Spleen (tissue), 11 donors: ENCODE results near the gene CCND3. TPM values are rescaled to one million over a fixed set of nuclear protein-coding genes. Genes with fewer than 3 reads are reported as not detected.

Source experiments
- DNase-seq: peaks from one replicate; pipeline ENCODE4 v3.0.0-alpha.2; 2020
- H3K27ac ChIP-seq, 8 donors: fragments of 200-600 bp; sonication (generic) in 7 of 8; 1 replicate in 4 of 8; 2 replicates in 4 of 8; pipeline versions ENCODE4 v1.5.0 to v1.8.0; 2016 to 2021; ENCODE audit warnings: inconsistent platforms in 4 of 8, mild to moderate bottlenecking in 4 of 8, moderate library complexity in 1 of 8
- H3K27me3 ChIP-seq, 7 donors: fragments of 200-600 bp; sonication (generic) in 6 of 7; replicated peaks in 1 of 7; 1 replicate in 4 of 7; 2 replicates in 3 of 7; pipeline versions ENCODE4 v1.5.0 to v1.8.0; 2016 to 2021; ENCODE audit warnings: inconsistent platforms in 3 of 7, mild to moderate bottlenecking in 1 of 7
- H3K36me3 ChIP-seq, 6 donors: fragments of 200-600 bp; sonication (generic) in 5 of 6; 1 replicate in 4 of 6; 2 replicates in 2 of 6; pipeline versions ENCODE4 v1.5.0 to v1.8.0; 2016 to 2021; ENCODE audit warnings: inconsistent platforms in 2 of 6
- H3K4me1 ChIP-seq, 6 donors: fragments of 200-600 bp; sonication (generic) in 5 of 6; 1 replicate in 3 of 6; 2 replicates in 3 of 6; pipeline versions ENCODE4 v1.5.0 to v1.8.0; 2016 to 2021; ENCODE audit warnings: inconsistent platforms in 3 of 6
- H3K4me3 ChIP-seq, 8 donors: fragments of 200-600 bp; sonication (generic) in 7 of 8; 1 replicate in 4 of 8; 2 replicates in 4 of 8; pipeline versions ENCODE4 v1.5.0 to v1.8.0; 2016 to 2021; ENCODE audit warnings: inconsistent platforms in 4 of 8, mild to moderate bottlenecking in 4 of 8, moderate library complexity in 2 of 8
- H3K9me3 ChIP-seq, 8 donors: fragments of 200-600 bp; sonication (generic) in 7 of 8; 1 replicate in 4 of 8; 2 replicates in 4 of 8; pipeline versions ENCODE4 v1.5.0 to v1.8.0; 2016 to 2021; ENCODE audit warnings: inconsistent platforms in 4 of 8
- CTCF ChIP-seq, 11 experiments: fragments of 200-600 bp in 7 of 11; fragments of 450-650 bp in 4 of 11; sonication (generic) in 4 of 11; IDR thresholded peaks in 8 of 11; conservative IDR thresholded peaks in 3 of 11; 1 replicate in 7 of 11; 2 replicates in 4 of 11; pipeline versions ENCODE4 v1.4.0 to v1.8.0; 2016 to 2021; ENCODE audit warnings: antibody characterized with exemption in 11 of 11, inconsistent platforms in 4 of 11, mild to moderate bottlenecking in 1 of 11
- POLR2A ChIP-seq, 3 donors: fragments of 450-650 bp; IDR thresholded peaks; one replicate each; pipeline ENCODE4 v1.5.1; 2017; ENCODE audit warnings: antibody characterized with exemption in 3 of 3, mild to moderate bottlenecking in 1 of 3
- POLR2AphosphoS5 ChIP-seq, 3 donors: sonication (generic); formaldehyde crosslinking; IDR thresholded peaks; one replicate each; pipeline ENCODE4 v1.5.1; 2017; ENCODE audit warnings: antibody characterized with exemption in 3 of 3
- WGBS, 5 donors: extraction: QIAGEN DNeasy Blood & Tissue Kit in 3 of 5; methylation state at CpG; one replicate each; pipeline versions ENCODE4 v1.1.5 to v1.1.7; 2013 to 2018; 5-methylcytosine and 5-hydroxymethylcytosine counted together
- intact Hi-C: fragments of 100-400 bp; cut with DNase I; formaldehyde crosslinking; loops from one replicate; pipeline ENCODE4 v1.15.0; 2023; ENCODE audit warnings: low total_unique reads
- polyA plus RNA-seq, 3 donors: library from polyadenylated mRNA; stranded (reverse); fragments of 200-250 nt; gene quantifications; one replicate each; pipeline ENCODE4 v1.2.1, GENCODE V29; 2013
- small RNA-seq, 4 donors: library from RNA; depleted of rRNA; stranded (forward); fragments of <200 nt; gene quantifications; one replicate each; pipeline ENCODE3, GENCODE V24; 2016
- total RNA-seq, 7 donors: library from RNA; depleted of rRNA in 3 of 7; stranded (reverse); fragments of >200 nt in 3 of 7; fragmentation: NEBNext Ultra II Directional in 4 of 7; extraction: Animal tissue kit (Norgen Biotek cat#: 25700) in 4 of 7; gene quantifications; one replicate each; pipeline versions ENCODE4 v1.1.0 to v1.2.1, GENCODE V29; 2016 to 2021
- donor health status: healthy with polysubstance abuse.
- donor health status: DM: no; HTN: no; CAD: no; lungs with moderate emphysema.
- donor health status: DM: no; HTN: no; CAD: no.
- donor health status: Bipolar disorder and iron deficiency.
- donor health status: healthy.
- donor health status: DM: no; HTN: no; CAD: no.
- donor health status: DM: yes; HTN: yes; CAD: no.

CCND3 gene
- total and polyA plus RNA-seq, 10 donors, result 115 to 531 (median 232) TPM

DNA sequence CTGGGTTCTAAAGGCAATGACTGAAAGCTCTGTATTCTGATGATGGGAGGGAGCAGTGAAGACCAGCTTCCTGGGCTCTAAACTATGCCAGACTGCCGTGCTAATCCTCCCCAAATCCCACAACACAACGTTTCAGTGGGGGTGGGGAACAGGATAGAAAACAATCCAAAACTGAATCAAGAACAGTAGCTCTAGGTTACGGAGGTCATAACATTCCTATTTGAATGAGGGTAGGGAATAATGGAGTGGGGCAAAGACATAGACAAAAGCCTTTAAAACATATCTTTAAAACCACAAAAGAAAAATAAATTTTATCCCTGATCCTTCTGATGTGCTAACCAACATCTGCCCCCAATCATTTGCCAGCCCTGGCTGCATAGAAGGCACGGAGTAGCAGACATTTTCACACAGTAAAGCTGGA is 54.3 kb downstream of the CCND3 start:
- WGBS, 5 donors, result 65 to 76% (median 73%) methylated on average over 4 of the region's 4 CpGs
- no peaks in the 10 kb centered on the region for H3K27me3 ChIP-seq
- no peaks in the 10 kb centered on the region for H3K9me3 ChIP-seq
- intact Hi-C loops, result no loop called here
- no peaks in the 10 kb centered on the region for H3K4me1 ChIP-seq
- no peak overlapping the region for H3K27ac ChIP-seq
- no peak for DNase-seq
- TF ChIP-seq POLR2A (IDR thresholded peaks at IDR 0.05) (no peak), POLR2AphosphoS5 (IDR thresholded peaks at IDR 0.05) (no peak), CTCF (IDR thresholded peaks at IDR 0.05 in 8 of 11, conservative IDR thresholded peaks at IDR 0.05 in 3 of 11) (no peak)
- H3K4me3 ChIP-seq, result no peak overlapping the region
- no peaks in the 10 kb centered on the region for H3K36me3 ChIP-seq

DNA sequence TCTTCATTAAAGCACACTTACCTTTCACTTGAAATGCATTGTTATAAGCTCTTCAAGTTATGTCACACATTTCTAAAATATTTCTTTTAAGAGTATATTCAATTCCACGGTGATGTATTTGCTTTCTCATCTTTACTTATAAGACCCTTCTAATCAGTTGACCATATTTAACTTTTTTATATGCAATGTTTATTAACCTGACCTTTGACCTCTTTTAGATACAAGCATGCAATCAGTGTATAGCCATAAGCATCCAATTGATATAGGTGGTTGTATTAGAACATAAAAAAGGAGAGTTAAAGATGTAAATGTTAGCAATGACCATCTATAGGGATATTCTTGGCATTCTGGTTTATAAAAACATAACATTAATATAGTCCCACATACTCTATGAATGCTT is 55.7 kb downstream of the CCND3 start:
- no peaks in the 10 kb centered on the region for H3K27me3 ChIP-seq

GRCh38 chr6:41884957-41885356 is 56.7 kb downstream of the CCND3 start:
- Histone ChIP-seq H3K9me3 (no peaks in the 10 kb centered on the region), H3K27ac (no peak overlapping the region), H3K36me3 (no peaks in the 10 kb centered on the region), H3K27me3 (no peaks in the 10 kb centered on the region), H3K4me3 (no peak overlapping the region), H3K4me1 (no peaks in the 10 kb centered on the region)
- no peak for DNase-seq
- 87 to 95% (median 91%) methylated on average over 5 of the region's 5 CpGs for WGBS, 5 donors
- intact Hi-C loops, result no loop called here
- TF ChIP-seq POLR2A (IDR thresholded peaks at IDR 0.05) (no peak), POLR2AphosphoS5 (IDR thresholded peaks at IDR 0.05) (no peak), CTCF (IDR thresholded peaks at IDR 0.05 in 8 of 11, conservative IDR thresholded peaks at IDR 0.05 in 3 of 11) (no peak)

More for the DNA sequence above, 55.7 kb downstream of the CCND3 start:
- Histone ChIP-seq H3K27ac (no peak overlapping the region), H3K4me3 (no peak overlapping the region), H3K4me1 (no peaks in the 10 kb centered on the region), H3K9me3 (no peaks in the 10 kb centered on the region), H3K36me3 (no peaks in the 10 kb centered on the region)
- DNase-seq, result no peak
- intact Hi-C loops, result no loop called here
- 93 to 100% (median 94%) methylated on average over 1 of the region's 1 CpG for WGBS, 5 donors
- TF ChIP-seq CTCF (IDR thresholded peaks at IDR 0.05 in 8 of 11, conservative IDR thresholded peaks at IDR 0.05 in 3 of 11) (no peak), POLR2AphosphoS5 (IDR thresholded peaks at IDR 0.05) (no peak), POLR2A (IDR thresholded peaks at IDR 0.05) (no peak)

Small RNAs within 50 kb of the gene (small RNA-seq; reads per million reads assigned to genes)
- 0 reads per million in 4 donors for gene RF00019

Other genes with a start within 250 kb of the CCND3 start
- gene TFEB, start 206.2 kb downstream of the CCND3 start, total RNA-seq, result 10 to 100 TPM; 55.9 to 80.8 (median 75.3) TPM
- 100 to 1,000 TPM in 1 of 3 donors, 10 to 100 TPM in 2; 83.5 to 150 (median 97.4) TPM for gene TFEB, start 206.2 kb downstream of the CCND3 start, polyA plus RNA-seq
- not detected for gene PGC, start 194.4 kb downstream of the CCND3 start, total RNA-seq
- under 1 TPM; 0.26 to 0.74 (median 0.48) TPM for gene PGC, start 194.4 kb downstream of the CCND3 start, polyA plus RNA-seq
- gene FRS3, start 161.9 kb downstream of the CCND3 start, total RNA-seq, result 1 to 10 TPM; 3.7 to 7.3 (median 6.3) TPM
- gene FRS3, start 161.9 kb downstream of the CCND3 start, polyA plus RNA-seq, result 1 to 10 TPM; 2.6 to 6.2 (median 4.8) TPM
- 10 to 100 TPM in 5 of 7 donors, 1 to 10 TPM in 2; 5.4 to 32.8 (median 14.2) TPM for gene PRICKLE4, start 161.0 kb downstream of the CCND3 start, total RNA-seq
- gene PRICKLE4, start 161.0 kb downstream of the CCND3 start, polyA plus RNA-seq, result 1 to 10 TPM in 1 of 3 donors, under 1 TPM in 2; 0.41 to 5.3 (median 0.61) TPM
- gene TOMM6, start 154.1 kb downstream of the CCND3 start, total RNA-seq, result 100 to 1,000 TPM; 110 to 152 (median 135) TPM
- 100 to 1,000 TPM; 376 to 439 (median 430) TPM for gene TOMM6, start 154.1 kb downstream of the CCND3 start, polyA plus RNA-seq
- 1 to 10 TPM; 2.9 to 6.8 (median 4.7) TPM for gene USP49, start 46.4 kb downstream of the CCND3 start, total RNA-seq
- under 1 TPM; 0.35 to 0.83 (median 0.46) TPM for gene USP49, start 46.4 kb downstream of the CCND3 start, polyA plus RNA-seq
- 10 to 100 TPM; 11.3 to 21.5 (median 15.9) TPM for gene MED20, start 20.7 kb downstream of the CCND3 start, total RNA-seq
- gene MED20, start 20.7 kb downstream of the CCND3 start, polyA plus RNA-seq, result 1 to 10 TPM; 5.3 to 8.6 (median 6.4) TPM
- gene BYSL, start 20.3 kb downstream of the CCND3 start, total RNA-seq, result 10 to 100 TPM in 4 of 7 donors, 1 to 10 TPM in 3; 5.9 to 19.7 (median 11.3) TPM
- 10 to 100 TPM in 1 of 3 donors, 1 to 10 TPM in 2; 7.6 to 11.5 (median 8.8) TPM for gene BYSL, start 20.3 kb downstream of the CCND3 start, polyA plus RNA-seq
- 10 to 100 TPM; 32.1 to 56.3 (median 38.8) TPM for gene TAF8, start 108.7 kb upstream of the CCND3 start, total RNA-seq
- 10 to 100 TPM in 1 of 3 donors, 1 to 10 TPM in 2; 8.2 to 12.5 (median 8.8) TPM for gene TAF8, start 108.7 kb upstream of the CCND3 start, polyA plus RNA-seq
- gene C6orf132, start 200.8 kb upstream of the CCND3 start, total RNA-seq, result under 1 TPM in 4 of 7 donors, not detected in 3; 0.05 to 0.27 (median 0.19) TPM
- gene C6orf132, start 200.8 kb upstream of the CCND3 start, polyA plus RNA-seq, result under 1 TPM; 0.11 to 0.17 (median 0.13) TPM
- not detected for gene GUCA1A, start 231.6 kb upstream of the CCND3 start, total RNA-seq
- gene GUCA1A, start 231.6 kb upstream of the CCND3 start, polyA plus RNA-seq, result under 1 TPM in 1 of 3 donors, not detected in 2; 0.11 TPM